ENCODE measurements around the gene PYGO1.

- no peak for TF ChIP-seq POLR2A (IDR thresholded peaks at IDR 0.05)
- TF ChIP-seq, protein P1, sequence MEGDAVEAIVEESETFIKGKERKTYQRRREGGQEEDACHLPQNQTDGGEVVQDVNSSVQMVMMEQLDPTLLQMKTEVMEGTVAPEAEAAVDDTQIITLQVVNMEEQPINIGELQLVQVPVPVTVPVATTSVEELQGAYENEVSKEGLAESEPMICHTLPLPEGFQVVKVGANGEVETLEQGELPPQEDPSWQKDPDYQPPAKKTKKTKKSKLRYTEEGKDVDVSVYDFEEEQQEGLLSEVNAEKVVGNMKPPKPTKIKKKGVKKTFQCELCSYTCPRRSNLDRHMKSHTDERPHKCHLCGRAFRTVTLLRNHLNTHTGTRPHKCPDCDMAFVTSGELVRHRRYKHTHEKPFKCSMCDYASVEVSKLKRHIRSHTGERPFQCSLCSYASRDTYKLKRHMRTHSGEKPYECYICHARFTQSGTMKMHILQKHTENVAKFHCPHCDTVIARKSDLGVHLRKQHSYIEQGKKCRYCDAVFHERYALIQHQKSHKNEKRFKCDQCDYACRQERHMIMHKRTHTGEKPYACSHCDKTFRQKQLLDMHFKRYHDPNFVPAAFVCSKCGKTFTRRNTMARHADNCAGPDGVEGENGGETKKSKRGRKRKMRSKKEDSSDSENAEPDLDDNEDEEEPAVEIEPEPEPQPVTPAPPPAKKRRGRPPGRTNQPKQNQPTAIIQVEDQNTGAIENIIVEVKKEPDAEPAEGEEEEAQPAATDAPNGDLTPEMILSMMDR (IDR thresholded peaks at IDR 0.05), result no peak
These were observed 41.4 kb downstream of the PYGO1 start for GRCh38 chr15:55546718-55547117.

Data from heart left ventricle (tissue), 13 donors.